HCT116 (cell line): ENCODE data around the gene MYO7B. TPM values are rescaled to one million over a fixed set of nuclear protein-coding genes. Genes with fewer than 3 reads are reported as not detected.

ENCODE experiments used
- ATAC-seq: fragments of 200-7000 bp; cut with Tn5 transposase; 2 replicates; pipeline ENCODE4 v1.9.1; 2020; ENCODE audit warnings: mild to moderate bottlenecking, moderate library complexity
- BruUV-seq: library from RNA; stranded (reverse); fragments of 400-500 nt; replicated peaks from 2 replicates; lab custom pipeline; 2021; lab: Mats Ljungman, UMichigan
- CTCF ChIA-PET: fragments of 300-600 bp; sonication (Branson Sonifier 250); formaldehyde crosslinking; loops from one replicate; lab custom pipeline; 2021; ENCODE audit warnings: antibody characterized with exemption; lab: Charles Lee
- POLR2A ChIA-PET: fragments of 300-600, 350-600 bp; sonication (Branson Sonifier 250); formaldehyde crosslinking; loops from one replicate; lab custom pipeline; 2021; ENCODE audit warnings: antibody characterized with exemption; lab: Charles Lee
- RAD21 ChIA-PET, 2 experiments: fragments of 300-600 bp; sonication (Branson Sonifier 250); formaldehyde crosslinking; loops; one replicate each; lab custom pipeline; 2023; ENCODE audit warnings: low total read pairs in 2 of 2; ENCODE audit not compliant: uncharacterized antibody in 2 of 2, unreplicated experiment in 2 of 2, low non-redundant PET in 1 of 2; lab: Charles Lee
- DNase-seq: peaks from one replicate; pipeline ENCODE4 v3.0.0-alpha.2; 2010; ENCODE audit warnings: low read depth, low spot score
- H2AFZ ChIP-seq: fragments of 200-600 bp; shearing (Covaris generic), sonication (generic); 2 replicates; pipeline ENCODE4 v1.6.1; 2017; ENCODE audit warnings: low read depth, mixed run types, mixed read lengths, antibody characterized with exemption, low read length; ENCODE audit not compliant: poor library complexity, severe bottlenecking
- H3K27ac ChIP-seq: 2 replicates; pipeline ENCODE4 v1.5.1; 2012; ENCODE audit warnings: low read depth, low read length
- H3K27me3 ChIP-seq: fragments of 200-600 bp; sonication (generic); 2 replicates; pipeline ENCODE4 v1.6.1; 2016; ENCODE audit warnings: mixed run types, low read length, mixed read lengths; ENCODE audit not compliant: insufficient read depth
- H3K36me3 ChIP-seq, 2 experiments: fragments of 200-500 bp in 1 of 2; fragments of 200-600 bp in 1 of 2; sonication (Bioruptor generic) in 1 of 2; sonication (generic) in 1 of 2; 2 replicates each; pipeline versions ENCODE4 v1.5.1 to v1.6.1; 2014 to 2016; ENCODE audit warnings: low read length in 2 of 2, inconsistent platforms in 1 of 2, mixed read lengths in 1 of 2, mixed run types in 1 of 2; ENCODE audit not compliant: insufficient read depth in 2 of 2, control insufficient read depth in 1 of 2
- H3K4me1 ChIP-seq, 2 experiments: fragments of 200-600 bp in 1 of 2; sonication (generic) in 1 of 2; 2 replicates each; pipeline versions ENCODE4 v1.5.1 to v1.6.1; 2012 to 2017; ENCODE audit warnings: low read length in 2 of 2, inconsistent platforms in 1 of 2, mild to moderate bottlenecking in 1 of 2, mixed read lengths in 1 of 2, mixed run types in 1 of 2, moderate library complexity in 1 of 2; ENCODE audit not compliant: insufficient read depth in 2 of 2, control insufficient read depth in 1 of 2
- H3K4me2 ChIP-seq: fragments of 200-600 bp; sonication (generic); 2 replicates; pipeline ENCODE4 v1.6.1; 2017; ENCODE audit warnings: mixed run types, low read length, mixed read lengths
- H3K4me3 ChIP-seq, 2 experiments: fragments of 200-600 bp in 1 of 2; sonication (generic) in 1 of 2; replicated peaks in 1 of 2; 2 replicates each; pipeline ENCODE4 v1.5.1; 2011 to 2016; ENCODE audit warnings: low read length in 2 of 2, control low read depth in 1 of 2, low read depth in 1 of 2, mild to moderate bottlenecking in 1 of 2, mixed read lengths in 1 of 2, mixed run types in 1 of 2
- H3K79me2 ChIP-seq: fragments of 200-600 bp; sonication (generic); 2 replicates; pipeline ENCODE4 v1.6.1; 2017; ENCODE audit warnings: mild to moderate bottlenecking, mixed run types, low read length, moderate library complexity, mixed read lengths; ENCODE audit not compliant: insufficient read depth
- H3K9ac ChIP-seq: fragments of 200-600 bp; sonication (generic); 2 replicates; pipeline ENCODE4 v1.6.1; 2016; ENCODE audit warnings: low read length, mixed read lengths
- H3K9me2 ChIP-seq: fragments of 200-600 bp; sonication (generic), shearing (Covaris generic); 2 replicates; pipeline ENCODE4 v1.6.1; 2017; ENCODE audit warnings: mixed run types, mild to moderate bottlenecking, moderate library complexity; ENCODE audit not compliant: insufficient read depth
- H3K9me3 ChIP-seq, 2 experiments: fragments of 200-500 bp in 1 of 2; fragments of 200-600 bp in 1 of 2; sonication (Bioruptor generic) in 1 of 2; sonication (generic) in 1 of 2; 2 replicates each; pipeline ENCODE4 v1.6.1; 2014 to 2017; ENCODE audit warnings: low read length in 2 of 2, mixed read lengths in 2 of 2, inconsistent platforms in 1 of 2, low read depth in 1 of 2, mild to moderate bottlenecking in 1 of 2, mixed run types in 1 of 2, moderate library complexity in 1 of 2; ENCODE audit not compliant: control insufficient read depth in 1 of 2, insufficient read depth in 1 of 2
- H4K20me1 ChIP-seq: fragments of 200-600 bp; sonication (generic), shearing (Covaris generic); 2 replicates; pipeline ENCODE4 v1.6.1; 2017; ENCODE audit warnings: mixed run types, mild to moderate bottlenecking, moderate library complexity; ENCODE audit not compliant: insufficient read depth
- ATF3 ChIP-seq: IDR thresholded peaks from 2 replicates; pipeline ENCODE4 v1.6.1; 2012
- CEBPB ChIP-seq: IDR thresholded peaks from 2 replicates; pipeline ENCODE4 v1.6.1; 2012; ENCODE audit warnings: low read depth
- EGR1 ChIP-seq: IDR thresholded peaks from 2 replicates; pipeline ENCODE4 v1.6.1; 2012; ENCODE audit warnings: low read depth
- ELF1 ChIP-seq: IDR thresholded peaks from 2 replicates; pipeline ENCODE4 v1.6.1; 2012; ENCODE audit warnings: low read depth, borderline replicate concordance
- EZH2 ChIP-seq: fragments of 200-600 bp; sonication (generic); IDR thresholded peaks from 2 replicates; pipeline ENCODE4 v1.6.1; 2017; ENCODE audit warnings: antibody characterized with exemption, mixed run types
- EZH2phosphoT487 ChIP-seq: fragments of 200-600 bp; IDR thresholded peaks from 2 replicates; pipeline ENCODE4 v1.6.1; 2018; ENCODE audit warnings: antibody characterized with exemption, borderline replicate concordance
- FOSL1 ChIP-seq: IDR thresholded peaks from 2 replicates; pipeline ENCODE4 v1.6.1; 2012; ENCODE audit warnings: low read depth
- MAX ChIP-seq: IDR thresholded peaks from 2 replicates; pipeline ENCODE4 v1.6.1; 2012
- POLR2A ChIP-seq: IDR thresholded peaks from 2 replicates; pipeline ENCODE4 v1.7.0; 2011; ENCODE audit warnings: borderline replicate concordance; ENCODE audit not compliant: insufficient read depth, insufficient read length; ENCODE audit errors: extremely low read depth
- SP1 ChIP-seq: IDR thresholded peaks from 2 replicates; pipeline ENCODE4 v1.6.1; 2012; ENCODE audit warnings: low read depth
- SRF ChIP-seq: IDR thresholded peaks from 2 replicates; pipeline ENCODE4 v1.6.1; 2012; ENCODE audit warnings: low read depth
- TCF7L2 ChIP-seq: IDR thresholded peaks from 2 replicates; pipeline ENCODE4 v1.7.0; 2011; ENCODE audit warnings: borderline replicate concordance, inconsistent platforms; ENCODE audit not compliant: insufficient read depth, insufficient read length; ENCODE audit errors: extremely low read depth
- YY1 ChIP-seq: IDR thresholded peaks from 2 replicates; pipeline ENCODE4 v1.6.1; 2011; ENCODE audit warnings: low read length, low read depth, moderate library complexity, mild to moderate bottlenecking; ENCODE audit not compliant: insufficient replicate concordance; ENCODE audit errors: extremely low read depth
- ZNF274 ChIP-seq: fragments of 200-500 bp; sonication (Bioruptor generic); IDR thresholded peaks from 2 replicates; pipeline ENCODE4 v1.6.1; 2014; ENCODE audit warnings: mild to moderate bottlenecking, low read depth, low read length, inconsistent platforms
- intact Hi-C: fragments of 100-400 bp; cut with micrococcal nuclease; formaldehyde crosslinking; loops from 2 replicates; pipeline ENCODE4 v1.10.0; 2022
- total RNA-seq: library from RNA; stranded (reverse); gene quantifications from one replicate; pipeline ENCODE4 v1.2.1, GENCODE V29; 2021; ENCODE audit not compliant: unreplicated experiment
- TF ChIP-seq, protein P1 (sequence below): IDR thresholded peaks from 2 replicates; pipeline ENCODE4 v1.6.1; 2012; ENCODE audit warnings: low read depth

MYO7B gene
- total RNA-seq, 1 experiment from 2014 or later = 0.07 TPM

- TF ChIP-seq, protein P1, sequence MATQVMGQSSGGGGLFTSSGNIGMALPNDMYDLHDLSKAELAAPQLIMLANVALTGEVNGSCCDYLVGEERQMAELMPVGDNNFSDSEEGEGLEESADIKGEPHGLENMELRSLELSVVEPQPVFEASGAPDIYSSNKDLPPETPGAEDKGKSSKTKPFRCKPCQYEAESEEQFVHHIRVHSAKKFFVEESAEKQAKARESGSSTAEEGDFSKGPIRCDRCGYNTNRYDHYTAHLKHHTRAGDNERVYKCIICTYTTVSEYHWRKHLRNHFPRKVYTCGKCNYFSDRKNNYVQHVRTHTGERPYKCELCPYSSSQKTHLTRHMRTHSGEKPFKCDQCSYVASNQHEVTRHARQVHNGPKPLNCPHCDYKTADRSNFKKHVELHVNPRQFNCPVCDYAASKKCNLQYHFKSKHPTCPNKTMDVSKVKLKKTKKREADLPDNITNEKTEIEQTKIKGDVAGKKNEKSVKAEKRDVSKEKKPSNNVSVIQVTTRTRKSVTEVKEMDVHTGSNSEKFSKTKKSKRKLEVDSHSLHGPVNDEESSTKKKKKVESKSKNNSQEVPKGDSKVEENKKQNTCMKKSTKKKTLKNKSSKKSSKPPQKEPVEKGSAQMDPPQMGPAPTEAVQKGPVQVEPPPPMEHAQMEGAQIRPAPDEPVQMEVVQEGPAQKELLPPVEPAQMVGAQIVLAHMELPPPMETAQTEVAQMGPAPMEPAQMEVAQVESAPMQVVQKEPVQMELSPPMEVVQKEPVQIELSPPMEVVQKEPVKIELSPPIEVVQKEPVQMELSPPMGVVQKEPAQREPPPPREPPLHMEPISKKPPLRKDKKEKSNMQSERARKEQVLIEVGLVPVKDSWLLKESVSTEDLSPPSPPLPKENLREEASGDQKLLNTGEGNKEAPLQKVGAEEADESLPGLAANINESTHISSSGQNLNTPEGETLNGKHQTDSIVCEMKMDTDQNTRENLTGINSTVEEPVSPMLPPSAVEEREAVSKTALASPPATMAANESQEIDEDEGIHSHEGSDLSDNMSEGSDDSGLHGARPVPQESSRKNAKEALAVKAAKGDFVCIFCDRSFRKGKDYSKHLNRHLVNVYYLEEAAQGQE = no peak
- TF ChIP-seq SRF (no peak), CEBPB (no peak)
Measured at GRCh38 chr2:127683056-127683455, 147.6 kb downstream of the MYO7B start (continued).

- intact Hi-C loops = no loop called here
- Histone ChIP-seq H3K4me1 (no peaks in the 10 kb centered on the region), H3K79me2 (no peaks in the 10 kb centered on the region), H3K4me3 (no peak overlapping the region), H3K27me3 (no peaks in the 10 kb centered on the region), H3K9me2 (no peaks in the 10 kb centered on the region), H3K9ac (no peak overlapping the region), H3K36me3 (no peaks in the 10 kb centered on the region), H3K4me2 (no peak overlapping the region), H4K20me1 (no peaks in the 10 kb centered on the region), H3K27ac (no peak overlapping the region), H2AFZ (no peak overlapping the region), H3K9me3 (peaks cover 0 to 5% of the 10 kb centered on the region in 2 experiments; a peak in 1 of 4 replicates)
- ATAC-seq = no peak
- POLR2A ChIA-PET = no interaction called here
- no peak for DNase-seq
- CTCF ChIA-PET = interaction anchor here (1.2 to 1.6 kb wide), 2 partner anchors 10 to 92 kb away, joined by 3 to 4 read pairs; no protein-coding TSS in a partner anchor
- no TSS peak for BruUV-seq
- RAD21 ChIA-PET = no interaction called here
- TF ChIP-seq ATF3 (no peak), SRF (no peak), TCF7L2 (no peak), EZH2phosphoT487 (no peak), POLR2A (no peak), YY1 (no peak), ZNF274 (no peak), MAX (no peak), EGR1 (no peak), SP1 (no peak), ELF1 (no peak), EZH2 (no peak), FOSL1 (no peak)
Measured at GRCh38 chr2:127683757-127684156, 148.3 kb downstream of the MYO7B start.
